Mucosa of descending colon (tissue), 3 donors: Measurements from ENCODE around the gene ABCE1. TPM values are rescaled to one million over a fixed set of nuclear protein-coding genes. Genes with fewer than 3 reads are reported as not detected.

Source experiments
- ATAC-seq: fragments of 200-7000 bp; cut with Tn5 transposase; one replicate; pipeline ENCODE4 v1.9.1; 2020; ENCODE audit warnings: mild to moderate bottlenecking, moderate library complexity
- DNase-seq, 3 donors: peaks; one replicate each; pipeline ENCODE4 v3.0.0-alpha.2; 2020
- H3K36me3 ChIP-seq: fragments of 200-600 bp; one replicate; pipeline ENCODE4 v1.8.0; 2021; ENCODE audit warnings: low read depth, mild to moderate bottlenecking
- H3K4me1 ChIP-seq: fragments of 200-600 bp; one replicate; pipeline ENCODE4 v1.8.0; 2021; ENCODE audit warnings: low read depth, mild to moderate bottlenecking
- H3K4me3 ChIP-seq: fragments of 200-600 bp; one replicate; pipeline ENCODE4 v1.8.0; 2021; ENCODE audit warnings: mild to moderate bottlenecking
- H3K9me3 ChIP-seq: fragments of 200-600 bp; one replicate; pipeline ENCODE4 v1.8.0; 2021; ENCODE audit warnings: mild to moderate bottlenecking
- CTCF ChIP-seq: fragments of 200-600 bp; IDR thresholded peaks from one replicate; pipeline ENCODE4 v1.8.0; 2022; ENCODE audit warnings: antibody characterized with exemption, mild to moderate bottlenecking
- intact Hi-C, 2 donors: fragments of 100-400 bp; cut with DNase I in 1 of 2; cut with micrococcal nuclease in 1 of 2; formaldehyde crosslinking; loops; one replicate each; pipeline versions ENCODE4 v1.11.0 to v1.11.1; 2022; cut with DNase I, micrococcal nuclease
- total RNA-seq, 3 donors: library from RNA; stranded (reverse); fragmentation: NEBNext Ultra II Directional in 2 of 3; extraction: Animal tissue kit (Norgen Biotek cat#: 25700) in 2 of 3; gene quantifications; one replicate each; pipeline versions ENCODE4 v1.2.1 to v1.2.4, GENCODE V29; 2021 to 2023
- donor health status: DM: no; HTN: no; CAD: no; lungs with moderate emphysema.
- donor health status: DM: no; HTN: no; CAD: no.
- donor health status: DM: no; HTN: yes; CAD: no.

ABCE1 gene
- total RNA-seq, 3 donors from 2014 or later: 23.6 to 29.1 (median 25.1) TPM

GRCh38 chr4:145153904-145154298, 55.8 kb downstream of the ABCE1 start:
- Histone ChIP-seq H3K4me1 (no peaks in the 10 kb centered on the region), H3K36me3 (peaks cover 10% of the 10 kb centered on the region), H3K9me3 (no peaks in the 10 kb centered on the region), H3K4me3 (no peak overlapping the region)
- no peak for ATAC-seq
- intact Hi-C loops: no loop called here
- no peak for TF ChIP-seq CTCF
- no peak for DNase-seq

- H3K4me1 ChIP-seq: no peaks in the 10 kb centered on the region
- TF ChIP-seq CTCF: no peak
- peaks cover 4% of the 10 kb centered on the region for H3K36me3 ChIP-seq
- ATAC-seq: peak; percentile 59
- H3K4me3 ChIP-seq: no peak overlapping the region
- H3K9me3 ChIP-seq: no peaks in the 10 kb centered on the region
- intact Hi-C loops: no loop called here
- DNase-seq: peak in 1 of 3 donors; percentile 23
Observed at GRCh38 chr4:145154573-145154972, 56.5 kb downstream of the ABCE1 start.

- no peak for ATAC-seq
- Histone ChIP-seq H3K4me3 (no peak overlapping the region), H3K9me3 (no peaks in the 10 kb centered on the region), H3K4me1 (no peaks in the 10 kb centered on the region), H3K36me3 (peaks cover 3% of the 10 kb centered on the region)
- no peak for TF ChIP-seq CTCF
- intact Hi-C loops: no loop called here
- no peak for DNase-seq
Observed at GRCh38 chr4:145155268-145155870, 57.3 kb downstream of the ABCE1 start.

GRCh38 chr4:145156986-145157385, 58.9 kb downstream of the ABCE1 start:
- H3K9me3 ChIP-seq: no peaks in the 10 kb centered on the region
- no peaks in the 10 kb centered on the region for H3K36me3 ChIP-seq
- intact Hi-C loops: no loop called here
- ATAC-seq (no peak), DNase-seq (no peak)
- no peak overlapping the region for H3K4me3 ChIP-seq
- H3K4me1 ChIP-seq: no peaks in the 10 kb centered on the region
- TF ChIP-seq CTCF: no peak

GRCh38 chr4:145161549-145161948, 63.4 kb downstream of the ABCE1 start:
- DNase-seq: no peak
- intact Hi-C loops: no loop called here
- no peaks in the 10 kb centered on the region for H3K4me1 ChIP-seq
- H3K9me3 ChIP-seq: no peaks in the 10 kb centered on the region
- no peaks in the 10 kb centered on the region for H3K36me3 ChIP-seq
- TF ChIP-seq CTCF: no peak
- H3K4me3 ChIP-seq: no peak overlapping the region
- no peak for ATAC-seq

- intact Hi-C loops: no loop called here
- TF ChIP-seq CTCF: no peak
- H3K4me3 ChIP-seq: no peak overlapping the region
- no peak for ATAC-seq
- no peaks in the 10 kb centered on the region for H3K4me1 ChIP-seq
- no peaks in the 10 kb centered on the region for H3K9me3 ChIP-seq
- no peak for DNase-seq
- H3K36me3 ChIP-seq: no peaks in the 10 kb centered on the region
Observed at GRCh38 chr4:145167887-145168286, 69.8 kb downstream of the ABCE1 start.
